ENCODE measurements around the gene PWWP2B. TPM values are rescaled to one million over a fixed set of nuclear protein-coding genes. Genes with fewer than 3 reads are reported as not detected.

Gene PWWP2B
- total and polyA plus RNA-seq, 2 of the 13 experiments (the other 11 are each of a cell fraction or from before 2014, with no cell fraction given): 2.3 to 4.7 TPM

DNA sequence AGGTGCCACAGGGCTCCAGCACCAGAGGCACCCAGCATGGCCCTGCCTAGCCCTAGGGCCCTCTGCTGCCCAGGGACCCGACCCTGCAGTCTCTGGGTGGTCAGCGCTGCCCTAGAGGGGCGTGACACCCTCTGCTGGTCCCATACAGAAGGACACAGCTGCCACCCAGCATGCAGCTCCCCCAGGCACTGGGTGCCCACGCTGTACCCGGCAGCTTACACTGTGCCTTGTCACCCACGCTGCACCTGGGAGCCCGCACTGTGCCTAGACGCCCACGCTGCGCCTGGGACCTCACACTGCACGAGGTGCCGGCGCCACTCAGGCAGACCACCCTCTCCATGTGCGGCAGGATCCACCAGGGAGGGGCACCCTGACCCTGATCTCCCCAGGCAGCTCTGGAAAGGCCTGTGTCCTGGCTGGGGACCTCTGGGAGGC lies 55.2 kb downstream of the PWWP2B start:
- H3K4me3 ChIP-seq (replicated peaks in 1 of 3; ENCODE audit: insufficient read depth in 1 of 3, low read depth in 2 of 3, low read length in 3 of 3): peak overlapping the region in 1 of 3 experiments; percentile 51; a peak in 1 of 6 replicates
- peak; percentile 63 for TF ChIP-seq CTCF (CRISPR knock-in tag; IDR thresholded peaks at IDR 0.05)
- TF ChIP-seq SPEN (CRISPR knock-in tag; IDR thresholded peaks at IDR 0.05; ENCODE audit: low read depth): no peak
- no peak for TF ChIP-seq ZFYVE20 (CRISPR knock-in tag; IDR thresholded peaks at IDR 0.05; ENCODE audit: borderline replicate concordance, low read depth)
- peak; percentile 18; the same call in 1 of the 2 replicates for TF ChIP-seq ZNF274 (CRISPR knock-in tag; IDR thresholded peaks at IDR 0.05)
- TF ChIP-seq STAG1 (CRISPR knock-in tag; IDR thresholded peaks at IDR 0.05): peak; percentile 59
- TF ChIP-seq ZNF121 (CRISPR knock-in tag; IDR thresholded peaks at IDR 0.05): peak; percentile 32; the same call in 1 of the 2 replicates
- no peak for TF ChIP-seq IRF2 (CRISPR knock-in tag; IDR thresholded peaks at IDR 0.05)
- TF ChIP-seq KDM6A (CRISPR knock-in tag; IDR thresholded peaks at IDR 0.05; ENCODE audit: low read depth): no peak
- TF ChIP-seq, protein P1, sequence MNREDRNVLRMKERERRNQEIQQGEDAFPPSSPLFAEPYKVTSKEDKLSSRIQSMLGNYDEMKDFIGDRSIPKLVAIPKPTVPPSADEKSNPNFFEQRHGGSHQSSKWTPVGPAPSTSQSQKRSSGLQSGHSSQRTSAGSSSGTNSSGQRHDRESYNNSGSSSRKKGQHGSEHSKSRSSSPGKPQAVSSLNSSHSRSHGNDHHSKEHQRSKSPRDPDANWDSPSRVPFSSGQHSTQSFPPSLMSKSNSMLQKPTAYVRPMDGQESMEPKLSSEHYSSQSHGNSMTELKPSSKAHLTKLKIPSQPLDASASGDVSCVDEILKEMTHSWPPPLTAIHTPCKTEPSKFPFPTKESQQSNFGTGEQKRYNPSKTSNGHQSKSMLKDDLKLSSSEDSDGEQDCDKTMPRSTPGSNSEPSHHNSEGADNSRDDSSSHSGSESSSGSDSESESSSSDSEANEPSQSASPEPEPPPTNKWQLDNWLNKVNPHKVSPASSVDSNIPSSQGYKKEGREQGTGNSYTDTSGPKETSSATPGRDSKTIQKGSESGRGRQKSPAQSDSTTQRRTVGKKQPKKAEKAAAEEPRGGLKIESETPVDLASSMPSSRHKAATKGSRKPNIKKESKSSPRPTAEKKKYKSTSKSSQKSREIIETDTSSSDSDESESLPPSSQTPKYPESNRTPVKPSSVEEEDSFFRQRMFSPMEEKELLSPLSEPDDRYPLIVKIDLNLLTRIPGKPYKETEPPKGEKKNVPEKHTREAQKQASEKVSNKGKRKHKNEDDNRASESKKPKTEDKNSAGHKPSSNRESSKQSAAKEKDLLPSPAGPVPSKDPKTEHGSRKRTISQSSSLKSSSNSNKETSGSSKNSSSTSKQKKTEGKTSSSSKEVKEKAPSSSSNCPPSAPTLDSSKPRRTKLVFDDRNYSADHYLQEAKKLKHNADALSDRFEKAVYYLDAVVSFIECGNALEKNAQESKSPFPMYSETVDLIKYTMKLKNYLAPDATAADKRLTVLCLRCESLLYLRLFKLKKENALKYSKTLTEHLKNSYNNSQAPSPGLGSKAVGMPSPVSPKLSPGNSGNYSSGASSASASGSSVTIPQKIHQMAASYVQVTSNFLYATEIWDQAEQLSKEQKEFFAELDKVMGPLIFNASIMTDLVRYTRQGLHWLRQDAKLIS (CRISPR knock-in tag; IDR thresholded peaks at IDR 0.05): no peak
- TF ChIP-seq, protein P2, sequence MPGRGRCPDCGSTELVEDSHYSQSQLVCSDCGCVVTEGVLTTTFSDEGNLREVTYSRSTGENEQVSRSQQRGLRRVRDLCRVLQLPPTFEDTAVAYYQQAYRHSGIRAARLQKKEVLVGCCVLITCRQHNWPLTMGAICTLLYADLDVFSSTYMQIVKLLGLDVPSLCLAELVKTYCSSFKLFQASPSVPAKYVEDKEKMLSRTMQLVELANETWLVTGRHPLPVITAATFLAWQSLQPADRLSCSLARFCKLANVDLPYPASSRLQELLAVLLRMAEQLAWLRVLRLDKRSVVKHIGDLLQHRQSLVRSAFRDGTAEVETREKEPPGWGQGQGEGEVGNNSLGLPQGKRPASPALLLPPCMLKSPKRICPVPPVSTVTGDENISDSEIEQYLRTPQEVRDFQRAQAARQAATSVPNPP (CRISPR knock-in tag; IDR thresholded peaks at IDR 0.05): no peak
- no peak for TF ChIP-seq MIXL1 (CRISPR knock-in tag; IDR thresholded peaks at IDR 0.05)
- TF ChIP-seq ZNF776 (CRISPR knock-in tag; IDR thresholded peaks at IDR 0.05): 0 out of 2 replicates have a peak, but pooled peaks have one; percentile 19
- TF ChIP-seq HNRNPL (IDR thresholded peaks at IDR 0.05; ENCODE audit: low read depth, low read length): peak; percentile 88
- TF ChIP-seq RORA (CRISPR knock-in tag; IDR thresholded peaks at IDR 0.05): no peak
- TF ChIP-seq ZNF12 (CRISPR knock-in tag; IDR thresholded peaks at IDR 0.05): no peak
- TF ChIP-seq FOXP4 (CRISPR knock-in tag; IDR thresholded peaks at IDR 0.05): no peak
- TF ChIP-seq ZNF30 (CRISPR knock-in tag; IDR thresholded peaks at IDR 0.05): no peak

More for the DNA sequence above, 55.2 kb downstream of the PWWP2B start:
- no peak for DNase-seq (ENCODE audit: low spot score)
- Histone ChIP-seq H3K36me3 (replicated peaks in 1 of 2; ENCODE audit: control insufficient read depth in 1 of 2, insufficient read depth in 2 of 2, low read length in 2 of 2) (no peaks in the 10 kb centered on the region), H3K4me1 (ENCODE audit: insufficient read depth, low read length) (peaks cover 78% of the 10 kb centered on the region), H3K4me2 (ENCODE audit: low read depth, low read length) (peak overlapping the region; percentile 76), H3K27me3 (ENCODE audit: control insufficient read depth in 1 of 2, insufficient read depth in 2 of 2, low read length in 2 of 2) (peaks cover 0 to 3% of the 10 kb centered on the region in 2 experiments; a peak in 1 of 5 replicates), H3K79me2 (ENCODE audit: insufficient read depth, low read length) (no peaks in the 10 kb centered on the region), H2AFZ (ENCODE audit: low read length) (no peak overlapping the region), H4K20me1 (ENCODE audit: insufficient read depth, low read length) (no peaks in the 10 kb centered on the region), H3K9me3 (ENCODE audit: low read length) (no peaks in the 10 kb centered on the region), H3K27ac (ENCODE audit: extremely low read length, insufficient read depth, low read length) (no peak overlapping the region), H3K9ac (ENCODE audit: insufficient read depth, low read depth, low read length) (no peak overlapping the region)
- no CpG with 5 or more reads among the region's 14 CpGs for WGBS (ENCODE audit: low lambda C conversion rate)
- no TSS peak for BruUV-seq (replicated peaks)
- POLR2A ChIA-PET: interaction anchor here (1.4 kb wide), 1 partner anchor 66 kb away, joined by 4 read pairs; no protein-coding TSS in a partner anchor
- ATAC-seq: peak; percentile 27
- in situ Hi-C loops (cut with HindIII; ENCODE audit: extremely low pct_ligation_motif_present, low pct_unique_long_range_greater_than_20kb): loop anchor here (5.0 kb wide), 2 partner anchors 65 to 230 kb away; no protein-coding TSS in a partner anchor
- FAIRE-seq: no peak
- CTCF ChIA-PET (ENCODE audit: low intra/inter-chr PET ratio, low total read pairs): interaction anchor here (1.9 to 2.0 kb wide), 2 partner anchors 64 to 229 kb away, joined by 10 to 13 read pairs; no protein-coding TSS in a partner anchor
- intact Hi-C loops (cut with micrococcal nuclease; ENCODE audit: unreplicated experiment): loop anchor here (2.0 kb wide), 1 partner anchor 229 kb away; no protein-coding TSS in a partner anchor
